ENCODE data around the gene VOPP1.
"Not testable (repeated sequence)": the region's sequence is repeated elsewhere in the genome, so short reads cannot be mapped to it uniquely, and the experiment has no call there.

VOPP1 gene

DNA sequence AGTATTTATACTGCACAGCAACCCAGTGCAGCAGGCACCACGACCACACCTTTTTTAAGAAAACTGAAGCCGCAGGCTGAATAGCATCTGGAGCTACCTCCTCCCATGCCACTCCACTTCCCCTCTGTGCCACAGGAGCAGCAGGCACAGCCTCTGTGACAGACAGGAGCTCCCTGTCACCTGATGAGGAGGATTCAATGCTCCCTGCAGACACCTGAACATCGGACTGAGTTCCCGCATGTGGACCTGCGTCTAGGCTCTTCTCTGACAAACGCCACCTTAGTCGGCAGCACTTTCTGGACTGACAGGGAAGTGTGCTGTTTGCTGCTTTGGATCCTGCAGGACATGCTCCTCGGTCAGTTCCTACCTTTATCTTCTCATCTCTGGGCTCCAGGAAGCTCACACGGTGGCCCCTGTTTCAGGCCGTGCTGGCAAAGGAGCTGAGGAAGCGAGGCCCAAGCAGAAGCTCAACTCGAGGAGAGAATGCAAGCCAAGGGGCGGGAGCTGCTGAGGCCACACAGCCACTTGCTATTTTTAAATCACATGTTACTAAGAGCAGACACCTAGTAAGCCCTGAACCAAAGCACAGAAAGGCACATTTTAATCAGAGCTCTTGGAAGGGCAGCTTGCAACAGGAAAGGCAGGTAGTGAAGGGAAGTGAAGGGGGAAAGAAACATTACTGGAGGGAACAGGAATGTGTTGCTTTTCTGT, 56.6 kb downstream of the VOPP1 start:
- ChIA-PET CTCF (no interaction called here), POLR2A (ENCODE audit: low non-redundant PET) (interaction anchor here (0.6 kb wide), 1 partner anchor 9 kb away, joined by 3 read pairs; no protein-coding TSS in a partner anchor)
- no peak for DNase-seq (ENCODE audit: low spot score)
- no peak overlapping the region for H3K27ac ChIP-seq
- TF ChIP-seq, protein P1, sequence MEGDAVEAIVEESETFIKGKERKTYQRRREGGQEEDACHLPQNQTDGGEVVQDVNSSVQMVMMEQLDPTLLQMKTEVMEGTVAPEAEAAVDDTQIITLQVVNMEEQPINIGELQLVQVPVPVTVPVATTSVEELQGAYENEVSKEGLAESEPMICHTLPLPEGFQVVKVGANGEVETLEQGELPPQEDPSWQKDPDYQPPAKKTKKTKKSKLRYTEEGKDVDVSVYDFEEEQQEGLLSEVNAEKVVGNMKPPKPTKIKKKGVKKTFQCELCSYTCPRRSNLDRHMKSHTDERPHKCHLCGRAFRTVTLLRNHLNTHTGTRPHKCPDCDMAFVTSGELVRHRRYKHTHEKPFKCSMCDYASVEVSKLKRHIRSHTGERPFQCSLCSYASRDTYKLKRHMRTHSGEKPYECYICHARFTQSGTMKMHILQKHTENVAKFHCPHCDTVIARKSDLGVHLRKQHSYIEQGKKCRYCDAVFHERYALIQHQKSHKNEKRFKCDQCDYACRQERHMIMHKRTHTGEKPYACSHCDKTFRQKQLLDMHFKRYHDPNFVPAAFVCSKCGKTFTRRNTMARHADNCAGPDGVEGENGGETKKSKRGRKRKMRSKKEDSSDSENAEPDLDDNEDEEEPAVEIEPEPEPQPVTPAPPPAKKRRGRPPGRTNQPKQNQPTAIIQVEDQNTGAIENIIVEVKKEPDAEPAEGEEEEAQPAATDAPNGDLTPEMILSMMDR (conservative IDR thresholded peaks at IDR 0.05; ENCODE audit: low read depth) = no peak

DNA sequence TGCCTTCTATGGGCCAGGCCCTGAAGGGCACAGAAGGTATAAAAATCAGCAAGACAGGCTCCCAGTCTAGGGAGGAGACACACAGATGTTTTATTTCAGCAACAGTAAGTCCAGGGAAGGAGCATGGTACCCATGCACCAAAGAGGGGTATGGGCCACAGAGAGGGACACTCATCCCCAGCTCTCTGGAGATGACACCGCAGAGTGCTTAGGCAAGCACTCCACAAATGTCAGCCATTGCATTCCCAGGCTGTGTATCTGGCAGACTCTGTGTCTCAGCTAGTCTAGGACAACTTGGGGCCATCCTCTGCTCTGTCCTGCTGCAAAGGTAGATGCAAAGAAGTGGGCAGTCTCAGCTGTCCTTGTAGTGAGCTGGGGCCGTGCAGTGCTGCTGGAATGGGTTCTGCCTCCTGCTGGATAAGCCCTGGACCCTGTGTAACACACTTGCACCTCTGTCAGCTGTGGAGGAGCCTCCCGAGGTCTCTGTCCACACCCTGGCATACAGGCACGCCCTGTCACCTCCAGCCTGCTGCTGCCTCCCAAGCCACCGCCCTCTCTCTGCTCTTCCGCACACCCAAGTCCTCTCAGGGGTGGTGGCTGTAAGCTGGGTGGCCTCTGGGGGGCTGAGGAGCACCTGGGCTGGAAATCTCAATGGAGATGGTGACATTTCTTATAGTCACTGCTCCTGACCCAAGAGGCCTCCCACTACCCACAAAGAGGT, 57.6 kb downstream of the VOPP1 start:
- POLR2A ChIA-PET (ENCODE audit: low non-redundant PET) = no interaction called here
- TF ChIP-seq, protein P1 (conservative IDR thresholded peaks at IDR 0.05; ENCODE audit: low read depth) = no peak

DNA sequence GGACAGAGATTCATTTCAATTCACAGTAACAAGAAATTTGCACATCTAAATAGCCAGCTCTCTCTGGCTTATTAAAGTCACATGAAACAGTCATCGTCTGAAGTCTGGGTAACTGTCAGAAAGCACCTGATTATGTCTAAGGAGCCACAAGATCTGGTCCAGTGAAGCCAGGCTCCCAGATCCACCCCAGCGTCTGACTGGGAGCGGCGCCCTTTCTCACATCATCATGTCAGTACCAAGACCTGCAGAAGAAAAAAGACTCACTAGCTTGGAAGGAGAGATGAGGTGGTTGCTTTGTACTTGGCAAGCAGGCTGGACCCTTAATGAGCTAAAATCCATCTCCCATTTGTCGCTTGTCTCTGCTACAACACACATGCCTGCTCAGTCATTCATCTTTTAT, 58.4 kb downstream of the VOPP1 start:
- POLR2A ChIA-PET (ENCODE audit: low non-redundant PET) = no interaction called here
- CTCF ChIA-PET = no interaction called here
- no peak overlapping the region for H3K27ac ChIP-seq

More for the DNA sequence above, 57.6 kb downstream of the VOPP1 start:
- H3K27ac ChIP-seq = no peak overlapping the region
- CTCF ChIA-PET = no interaction called here
- DNase-seq (ENCODE audit: low spot score) = no peak

DNA sequence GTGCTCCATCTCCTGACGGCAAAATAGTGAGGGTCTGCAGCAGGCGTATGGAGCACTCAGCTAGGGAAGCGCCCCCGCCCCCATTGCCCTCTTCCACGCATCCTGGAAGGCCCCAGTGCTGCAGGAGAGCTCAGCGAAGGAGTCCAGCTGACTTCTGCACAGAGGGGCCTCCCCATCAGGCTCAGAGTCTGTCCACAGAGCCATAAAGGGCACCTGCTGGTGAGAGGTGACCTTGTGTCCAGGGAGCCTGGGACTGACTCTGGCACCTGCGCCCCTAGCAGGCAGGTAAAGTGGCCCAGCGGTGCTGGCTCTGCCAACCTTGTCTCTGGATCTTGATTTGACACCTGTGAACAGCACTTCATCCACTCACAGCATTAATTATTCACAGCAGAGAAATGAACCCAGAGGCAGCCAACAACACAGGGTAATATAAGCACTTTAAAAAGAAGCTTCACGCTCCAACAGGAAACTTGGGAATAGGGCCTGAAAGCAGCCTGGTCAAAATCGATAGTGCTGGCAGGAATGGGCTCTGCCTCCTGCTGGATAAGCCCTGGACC, 59.6 kb downstream of the VOPP1 start:
- H3K27ac ChIP-seq = no peak overlapping the region
- DNase-seq (ENCODE audit: low spot score) = no peak
- POLR2A ChIA-PET (ENCODE audit: low non-redundant PET) = no interaction called here
- CTCF ChIA-PET = interaction anchor here (0.6 kb wide), 1 partner anchor 33 kb away, joined by 3 read pairs; no protein-coding TSS in a partner anchor
- TF ChIP-seq, protein P1 (conservative IDR thresholded peaks at IDR 0.05; ENCODE audit: low read depth) = no peak

More for the DNA sequence above, 58.4 kb downstream of the VOPP1 start:
- TF ChIP-seq, protein P1 (conservative IDR thresholded peaks at IDR 0.05; ENCODE audit: low read depth) = no peak
- DNase-seq (ENCODE audit: low spot score) = no peak

DNA sequence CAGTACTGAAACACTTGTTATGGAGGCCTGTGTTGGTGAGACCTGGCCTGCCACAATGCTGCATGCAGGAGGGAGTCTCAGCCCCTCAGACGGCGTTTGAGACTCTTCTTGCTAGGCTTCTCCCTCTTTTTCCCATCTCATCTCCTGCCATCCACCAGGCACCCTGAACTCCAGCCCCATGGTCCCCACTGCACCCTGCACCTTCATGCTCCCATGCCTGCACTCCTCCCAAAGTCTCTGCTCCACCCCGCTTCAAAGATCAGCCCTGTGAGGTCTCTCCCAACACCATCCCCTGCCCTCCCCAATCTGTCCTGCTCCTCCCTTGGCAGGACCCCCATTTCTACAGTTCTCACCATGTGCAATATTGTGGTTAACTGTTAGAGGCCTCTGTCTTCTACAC, 61.7 kb downstream of the VOPP1 start:
- H3K27ac ChIP-seq = no peak overlapping the region
- POLR2A ChIA-PET (ENCODE audit: low non-redundant PET) = interaction anchor here (0.6 kb wide), 1 partner anchor 19 kb away, joined by 6 read pairs; no protein-coding TSS in a partner anchor
- DNase-seq (ENCODE audit: low spot score) = no peak
- CTCF ChIA-PET = no interaction called here
- TF ChIP-seq, protein P1 (conservative IDR thresholded peaks at IDR 0.05; ENCODE audit: low read depth) = no peak

DNA sequence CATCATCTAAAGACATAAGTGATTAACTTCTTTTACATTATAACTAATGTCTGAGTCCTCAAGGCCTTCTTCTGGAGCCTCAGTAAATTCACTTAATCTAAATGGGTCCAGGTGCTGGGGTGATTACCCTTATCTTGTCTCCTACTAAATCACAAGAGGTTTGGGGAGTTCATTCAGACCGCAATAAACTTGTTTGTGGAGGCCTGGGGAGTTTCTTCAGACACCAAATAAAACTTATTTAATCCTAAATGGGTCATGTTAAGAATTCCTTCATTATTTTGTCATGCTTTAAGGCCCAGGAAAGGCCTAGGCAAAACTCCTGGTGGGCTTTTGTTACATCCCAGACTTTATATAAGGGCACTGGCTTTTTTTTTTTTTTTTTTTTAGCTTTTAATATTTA, 62.1 kb downstream of the VOPP1 start:
- POLR2A ChIA-PET (ENCODE audit: low non-redundant PET) = interaction anchor here (0.6 kb wide), 1 partner anchor 19 kb away, joined by 6 read pairs; no protein-coding TSS in a partner anchor
- DNase-seq (ENCODE audit: low spot score); H3K27ac ChIP-seq: not testable (repeated sequence)
- CTCF ChIA-PET = interaction anchor here (0.6 kb wide), 1 partner anchor 130 kb away, joined by 7 read pairs; no protein-coding TSS in a partner anchor
